ENCODE data around the gene STK32C.
"Not testable (repeated sequence)": the region's sequence is repeated elsewhere in the genome, so short reads cannot be mapped to it uniquely, and the experiment has no call there.

STK32C gene

DNA sequence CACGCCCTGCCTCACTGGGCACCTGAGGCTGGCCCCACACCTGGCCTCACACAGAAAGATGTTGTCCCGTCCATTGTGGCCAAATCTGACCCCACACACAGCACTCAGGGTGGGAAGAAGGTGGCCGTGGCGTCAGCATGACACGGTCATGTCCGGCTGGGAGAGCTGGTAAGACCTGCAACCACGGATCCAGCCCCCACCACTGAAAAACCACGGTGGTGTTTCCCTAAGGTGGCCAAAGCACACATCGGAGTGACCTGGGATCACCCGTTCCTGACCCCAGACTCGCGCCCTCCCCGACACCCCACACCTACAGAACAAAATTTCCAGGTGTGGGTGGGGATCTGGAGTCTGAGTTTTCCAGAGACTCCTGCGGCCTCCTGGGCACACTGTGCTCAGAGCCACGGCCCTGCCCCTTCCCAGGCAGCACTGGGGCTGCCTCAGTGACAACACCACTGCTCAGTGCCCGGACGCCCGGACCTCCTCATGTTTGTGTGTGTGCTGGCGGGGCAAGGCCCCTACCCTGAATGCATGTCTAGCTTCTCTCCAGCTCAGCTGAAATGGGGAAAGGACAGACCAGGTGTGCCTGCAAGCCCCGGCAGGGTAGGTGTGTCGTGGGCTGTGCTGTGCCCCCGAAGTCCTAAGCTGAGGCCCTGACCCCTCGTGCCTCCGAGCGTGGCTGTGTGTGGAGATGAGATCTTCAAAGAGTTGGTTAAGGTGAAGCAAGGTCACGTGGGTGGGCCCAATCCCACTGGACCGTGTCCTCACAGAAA, 36.1 kb downstream of the STK32C start:
- DNase-seq (ENCODE audit: extremely low spot score, insufficient read length, low read depth) (no peak), FAIRE-seq (no peak)

DNA sequence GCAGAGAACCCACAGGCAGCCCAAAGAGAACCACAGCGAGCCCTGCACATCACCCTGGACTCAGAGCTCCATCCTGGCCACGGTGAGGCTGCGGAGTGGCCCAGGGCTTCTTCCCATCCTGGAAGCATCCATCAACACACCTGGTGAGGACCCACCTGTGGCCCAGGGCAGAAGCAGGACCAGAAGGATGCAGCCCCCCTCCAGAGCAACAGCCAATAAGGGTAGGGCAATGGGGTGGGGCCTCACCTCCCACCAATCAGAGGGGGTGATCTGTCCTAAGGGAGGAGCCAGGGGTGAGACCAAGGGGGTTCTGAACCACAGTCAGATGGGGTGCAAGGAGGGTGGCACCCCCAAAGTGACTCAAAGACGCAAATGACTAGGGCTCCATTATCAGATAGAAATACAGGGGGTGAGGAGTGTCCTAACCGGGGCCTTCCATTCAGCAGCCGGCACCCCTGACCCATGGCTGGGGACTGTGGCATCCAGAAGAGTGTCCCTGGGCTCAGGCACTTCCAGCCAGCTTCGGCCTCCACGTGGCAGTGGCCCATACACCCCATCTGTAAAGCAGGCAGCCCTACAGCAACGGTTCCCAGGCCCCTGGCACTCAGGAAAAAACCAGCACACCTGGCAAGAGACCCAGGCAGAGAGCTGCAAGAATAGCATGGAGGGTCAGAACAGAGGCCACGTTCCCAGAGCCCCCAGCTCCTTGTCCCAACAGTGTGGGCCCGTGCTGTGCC, 36.9 kb downstream of the STK32C start:
- FAIRE-seq (no peak), DNase-seq (ENCODE audit: extremely low spot score, insufficient read length, low read depth) (no peak)

DNA sequence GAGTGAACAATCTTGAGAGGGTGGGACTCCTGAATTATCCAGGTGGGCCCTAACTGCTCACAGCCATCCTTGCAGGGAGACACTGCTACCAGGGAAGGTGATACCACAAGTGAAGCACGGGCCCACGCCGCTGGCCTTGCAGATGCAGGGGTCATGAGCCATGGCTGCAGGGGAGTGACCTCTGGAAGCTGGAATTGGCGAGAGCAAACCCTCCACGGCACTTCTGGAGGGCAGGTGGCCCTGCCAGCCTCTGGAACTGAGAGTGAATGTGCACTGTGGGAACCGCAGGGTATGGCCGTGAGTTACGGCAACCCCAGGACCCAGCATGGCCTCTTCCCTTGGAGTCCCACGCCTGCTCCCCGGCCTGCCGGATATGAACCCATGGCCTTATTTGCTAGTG, 37.5 kb downstream of the STK32C start:
- no peak for FAIRE-seq
- DNase-seq (ENCODE audit: extremely low spot score, insufficient read length, low read depth): no peak

DNA sequence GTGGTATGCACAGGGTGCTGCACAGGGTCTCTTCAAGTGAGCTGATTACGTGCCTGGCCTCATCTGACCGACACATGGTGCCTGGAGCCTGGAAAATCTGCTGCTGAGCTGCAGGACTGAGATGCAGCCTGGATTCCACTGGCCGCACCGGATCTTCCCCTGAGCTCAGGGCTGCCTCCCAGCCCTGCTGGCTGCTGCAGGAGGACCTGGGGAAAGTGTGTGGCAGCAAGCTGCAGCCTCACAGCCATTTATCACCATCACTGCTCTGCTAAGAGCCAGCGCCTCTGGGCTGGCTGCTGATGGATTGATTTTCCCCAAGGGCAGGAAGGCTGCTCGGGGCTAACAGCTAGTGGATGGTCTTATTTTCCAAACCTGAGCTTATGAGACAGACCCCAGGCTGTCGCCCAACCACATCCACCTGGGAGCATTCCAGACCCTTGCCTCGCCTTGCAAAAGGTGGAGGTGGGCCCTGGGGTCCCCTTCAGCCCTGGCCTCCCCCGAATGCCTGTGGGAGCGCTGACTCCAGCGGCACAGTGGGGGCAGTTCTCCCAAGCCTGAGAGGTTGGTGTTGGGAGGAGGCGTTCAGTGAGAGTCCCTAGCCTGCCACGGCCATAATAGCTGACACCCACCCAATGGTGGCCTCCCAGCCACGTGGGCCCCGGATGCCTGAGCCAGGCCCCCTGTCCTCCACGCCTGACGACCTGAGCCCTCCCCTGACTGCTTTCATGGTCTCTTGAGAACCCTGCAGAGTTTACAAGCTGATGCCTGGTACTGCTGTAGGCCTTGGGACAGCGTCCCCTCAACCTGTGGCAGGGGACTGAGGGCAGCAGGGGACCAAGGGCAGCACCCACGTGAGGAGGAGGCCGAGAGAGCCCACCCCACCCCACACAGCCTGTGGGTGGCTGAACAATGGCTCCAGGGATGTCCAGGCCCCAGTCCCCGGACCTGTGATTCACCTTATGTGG, 38.2 kb downstream of the STK32C start:
- FAIRE-seq: no peak
- DNase-seq (ENCODE audit: extremely low spot score, insufficient read length, low read depth): no peak

DNA sequence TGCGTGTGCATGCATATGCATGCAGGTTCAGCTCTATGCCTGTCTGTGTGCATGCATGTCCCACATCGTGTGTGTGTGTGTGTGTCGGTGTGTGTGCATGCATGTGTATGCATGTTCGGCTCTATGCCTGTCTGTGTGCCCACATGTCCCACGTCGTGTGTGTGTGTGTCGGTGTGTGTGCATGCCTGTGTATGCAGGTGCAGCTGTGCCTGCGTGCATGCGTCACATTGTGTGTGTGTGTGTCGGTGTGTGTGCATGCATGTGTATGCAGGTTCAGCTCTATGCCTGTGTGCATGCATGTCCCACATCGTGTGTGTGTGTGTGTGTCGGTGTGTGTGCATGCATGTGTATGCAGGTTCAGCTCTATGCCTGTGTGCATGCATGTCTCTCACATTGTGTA, 39.8 kb downstream of the STK32C start:
- FAIRE-seq; DNase-seq (ENCODE audit: extremely low spot score, insufficient read length, low read depth): not testable (repeated sequence)

DNA sequence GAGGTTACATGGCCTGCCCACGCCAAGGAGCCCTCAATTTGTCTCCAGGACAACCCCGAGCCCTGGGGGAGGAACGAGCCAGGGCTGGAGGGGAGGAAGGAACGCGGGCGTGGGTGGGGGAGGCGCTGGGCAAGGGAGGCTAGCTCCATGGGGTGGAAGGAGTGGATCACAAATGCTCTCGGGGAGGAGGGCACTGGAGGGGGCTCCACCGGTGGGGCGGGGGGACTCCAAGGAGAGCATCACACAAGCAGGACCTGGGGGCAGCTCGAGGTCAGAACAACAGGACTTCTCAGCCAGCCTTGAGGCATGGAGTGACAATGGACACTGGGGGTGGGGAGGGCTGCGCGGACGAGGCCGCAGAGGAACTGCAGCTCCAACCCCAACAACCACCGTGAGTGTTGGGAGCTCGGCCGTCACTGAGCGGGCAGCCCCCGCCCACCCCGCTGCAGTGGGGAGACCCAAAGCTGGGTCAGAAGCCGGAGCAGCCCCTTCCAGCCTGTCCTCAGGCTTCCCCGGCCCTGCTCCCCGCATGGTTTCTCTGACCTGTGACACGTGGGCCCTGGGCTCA, 41.1 kb downstream of the STK32C start:
- no peak for FAIRE-seq

DNA sequence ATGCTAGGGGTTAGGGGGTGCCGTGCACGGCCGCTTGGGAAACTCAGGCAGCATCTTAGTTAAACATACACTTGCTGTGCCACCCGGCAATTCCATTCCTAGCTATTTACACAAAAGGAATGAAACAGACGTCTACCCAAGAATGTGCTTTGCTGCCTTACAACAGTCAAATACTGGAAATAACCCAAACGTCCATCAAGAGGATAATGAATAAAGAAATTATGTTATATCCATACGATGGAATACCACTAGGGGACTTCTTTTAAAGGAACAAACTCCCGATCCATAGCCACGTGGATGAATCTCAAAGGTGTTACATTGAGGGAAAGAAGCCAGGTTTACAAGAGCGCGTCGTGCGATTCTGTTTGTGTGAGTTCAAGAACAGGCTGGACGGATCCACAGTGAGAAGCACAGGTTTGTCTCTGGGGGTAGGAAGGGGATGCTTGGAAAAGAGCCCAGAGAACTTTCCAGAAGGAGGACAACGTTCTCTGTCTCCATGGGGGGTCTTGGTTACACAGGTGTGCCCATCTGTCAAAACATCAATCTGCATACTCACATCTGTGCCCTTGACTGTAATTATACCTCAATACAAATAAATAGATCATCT, 41.8 kb downstream of the STK32C start:
- no peak for FAIRE-seq
- no peak for DNase-seq (ENCODE audit: extremely low spot score, insufficient read length, low read depth)

More for the DNA sequence above, 41.1 kb downstream of the STK32C start:
- no peak for DNase-seq (ENCODE audit: extremely low spot score, insufficient read length, low read depth)

DNA sequence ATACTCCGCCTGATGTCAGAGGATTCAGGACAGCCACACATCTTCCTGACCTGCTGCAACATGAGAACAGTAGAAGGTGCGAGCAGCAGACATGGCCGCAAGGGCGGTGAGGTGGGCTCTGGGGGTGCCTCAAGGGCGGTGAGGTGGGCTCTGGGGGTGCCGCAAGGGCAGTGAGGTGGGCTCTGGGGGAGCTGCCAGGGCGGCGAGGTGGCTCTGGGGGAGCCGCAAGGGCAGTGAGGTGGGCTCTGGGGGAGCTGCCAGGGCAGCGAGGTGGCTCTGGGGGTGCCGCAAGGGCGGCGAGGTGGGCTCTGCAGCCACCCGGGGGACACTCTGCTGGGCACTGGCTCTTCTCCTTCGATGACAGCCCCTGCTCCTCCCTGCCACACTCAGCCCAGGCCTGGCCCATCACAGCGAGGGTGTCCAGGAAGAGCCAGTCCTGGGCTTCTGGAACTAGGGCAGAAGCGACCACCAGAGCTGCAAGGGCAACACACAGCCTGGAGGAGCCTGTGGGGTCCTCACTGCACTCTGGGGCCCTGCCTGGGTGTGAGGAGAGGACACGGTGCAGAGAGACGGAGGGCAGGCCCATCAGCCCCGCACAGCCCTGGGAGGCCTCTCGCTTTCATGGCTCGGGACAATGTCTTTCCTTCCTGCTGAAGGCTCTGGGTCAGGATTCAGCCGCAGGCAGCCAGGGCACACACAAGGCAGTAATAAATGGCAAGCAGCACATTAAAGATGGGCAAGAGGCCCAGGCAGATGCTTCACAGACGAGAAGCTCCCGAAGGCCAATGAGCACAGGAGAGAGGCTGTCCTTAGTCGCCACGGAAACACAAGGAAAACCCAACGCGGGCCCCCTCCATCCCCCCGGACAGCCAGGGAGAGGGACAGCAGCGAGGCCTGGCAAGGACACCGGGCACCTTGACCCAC, 42.5 kb downstream of the STK32C start:
- DNase-seq (ENCODE audit: extremely low spot score, insufficient read length, low read depth): no peak
- FAIRE-seq: no peak

DNA sequence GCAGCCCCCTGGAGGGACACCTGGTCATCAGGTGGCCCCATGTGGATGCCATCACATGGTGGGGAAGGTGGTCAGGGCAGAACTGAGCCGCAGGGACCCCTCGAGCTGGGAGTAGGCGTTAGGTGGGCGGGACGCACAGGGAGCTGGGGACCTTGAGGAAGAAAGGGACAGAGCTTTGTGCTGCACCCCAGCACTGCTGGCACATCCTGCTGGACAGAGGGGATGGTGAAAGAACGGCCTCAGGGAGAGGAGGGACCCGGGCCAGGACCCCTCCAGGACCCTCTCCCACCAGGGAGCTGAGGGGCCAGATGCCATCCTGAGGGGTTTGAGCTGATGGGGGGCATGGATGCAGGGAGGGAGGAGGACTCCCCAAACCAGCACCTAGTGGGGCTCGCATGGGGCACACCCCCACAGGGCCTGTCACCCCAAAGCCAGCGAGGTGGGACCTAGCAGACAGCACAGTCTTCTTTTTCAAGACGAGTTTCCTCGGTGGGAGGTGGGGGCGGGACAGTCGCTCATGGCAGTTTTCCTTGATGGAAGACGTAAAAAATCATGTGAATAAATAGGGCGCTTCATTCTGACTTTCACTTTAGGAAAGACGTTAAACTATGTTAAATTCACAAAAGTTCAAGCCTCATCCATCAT, 43.3 kb downstream of the STK32C start:
- FAIRE-seq: no peak
- DNase-seq (ENCODE audit: extremely low spot score, insufficient read length, low read depth): no peak

DNA sequence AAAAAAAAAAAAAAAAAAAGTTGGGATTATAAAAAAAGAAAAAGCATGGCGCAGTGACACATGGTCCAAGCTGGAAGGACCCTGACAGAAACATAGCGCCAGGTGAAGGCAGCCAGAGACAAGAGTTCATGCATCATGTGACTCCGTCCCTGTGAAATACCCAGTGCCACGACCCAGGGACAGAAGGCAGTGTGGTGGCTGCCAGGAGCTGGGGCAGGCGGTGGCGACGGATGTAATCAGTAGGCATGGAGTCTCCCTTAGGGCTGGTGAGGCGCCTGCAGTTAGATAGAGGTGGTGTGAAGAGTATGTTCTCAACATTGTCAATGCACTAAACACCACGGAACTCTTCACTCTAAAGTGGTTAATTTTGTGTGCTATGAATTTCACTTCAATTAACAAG, 43.9 kb downstream of the STK32C start:
- DNase-seq (ENCODE audit: extremely low spot score, insufficient read length, low read depth): no peak
- no peak for FAIRE-seq

DNA sequence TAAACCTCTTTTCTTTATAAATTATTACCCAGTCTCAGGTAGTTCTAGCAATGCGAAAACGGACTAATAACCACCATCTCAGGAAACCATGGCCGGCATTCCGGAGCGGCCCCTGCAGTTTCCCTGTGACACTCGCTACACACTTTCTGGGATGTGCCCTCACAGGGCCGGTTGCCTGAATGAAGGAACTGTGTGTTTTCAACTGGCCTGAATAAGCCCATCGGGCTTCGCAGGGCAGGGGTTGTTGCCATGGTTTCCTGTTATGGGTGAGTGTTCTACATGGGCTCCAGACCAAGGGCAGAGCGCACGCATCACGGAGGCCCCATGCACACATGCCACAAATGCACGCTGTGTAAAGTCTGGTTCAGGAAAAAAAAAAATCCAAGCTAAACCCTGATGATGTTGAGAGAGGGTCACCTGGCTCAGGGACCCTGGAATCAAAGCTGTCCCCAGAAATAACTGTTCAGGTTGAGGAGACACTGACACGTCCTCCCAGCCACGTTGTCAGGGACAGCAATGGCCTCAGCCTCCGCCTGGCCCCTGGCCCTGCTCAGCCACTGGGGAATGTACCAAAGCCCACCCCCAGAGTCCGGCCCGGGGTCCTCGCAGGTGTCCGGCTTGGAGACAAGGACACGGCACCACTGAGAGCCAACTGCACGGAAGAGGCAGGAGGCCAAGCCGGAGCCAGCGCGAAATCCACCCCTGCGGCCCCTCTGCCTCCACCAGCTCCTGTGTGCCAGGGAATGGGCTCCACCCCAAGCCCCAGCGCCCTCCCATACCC, 47.9 kb downstream of the STK32C start:
- FAIRE-seq (no peak), DNase-seq (ENCODE audit: extremely low spot score, insufficient read length, low read depth) (no peak)

DNA sequence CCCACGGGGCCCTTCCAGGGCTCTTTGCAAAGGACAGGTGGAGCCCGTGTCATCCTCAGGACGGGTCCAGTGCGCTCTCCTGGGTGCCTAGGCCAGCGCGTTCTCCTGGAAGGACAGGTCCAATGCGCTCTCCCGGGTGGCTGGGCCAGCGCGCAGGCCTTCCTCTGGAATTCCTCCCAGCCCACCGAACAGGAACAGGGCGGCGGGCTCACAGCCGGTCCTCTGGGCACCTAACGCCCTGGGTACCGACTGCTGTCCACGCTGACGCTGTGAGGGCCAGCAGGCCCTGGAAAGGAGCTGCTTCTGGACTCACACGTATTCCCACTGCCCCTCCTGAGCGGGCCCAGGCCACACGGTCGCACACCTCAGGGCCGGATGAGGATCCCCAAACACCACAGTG, 49.3 kb downstream of the STK32C start:
- DNase-seq (ENCODE audit: extremely low spot score, insufficient read length, low read depth) (no peak), FAIRE-seq (no peak)

DNA sequence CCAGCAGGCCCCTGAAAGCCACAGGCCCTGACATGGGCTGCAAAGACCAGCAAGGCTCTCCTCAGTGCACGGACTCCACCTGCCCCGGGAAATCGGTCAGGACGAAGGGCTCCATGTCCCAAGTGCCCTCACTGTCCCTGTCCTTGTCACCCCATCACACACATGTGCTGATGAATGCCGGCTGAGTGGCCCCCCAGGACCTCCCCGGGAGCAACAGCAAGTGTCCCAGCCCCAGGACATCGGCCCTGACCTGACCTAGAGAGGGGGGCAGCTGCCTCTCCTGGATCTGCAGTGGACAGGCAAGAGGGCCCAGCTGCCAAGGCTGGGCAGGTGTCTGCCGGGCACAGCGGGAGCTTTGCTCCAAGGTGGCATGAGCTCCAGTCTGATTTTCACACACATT, 49.8 kb downstream of the STK32C start:
- FAIRE-seq (no peak), DNase-seq (ENCODE audit: extremely low spot score, insufficient read length, low read depth) (no peak)

DNA sequence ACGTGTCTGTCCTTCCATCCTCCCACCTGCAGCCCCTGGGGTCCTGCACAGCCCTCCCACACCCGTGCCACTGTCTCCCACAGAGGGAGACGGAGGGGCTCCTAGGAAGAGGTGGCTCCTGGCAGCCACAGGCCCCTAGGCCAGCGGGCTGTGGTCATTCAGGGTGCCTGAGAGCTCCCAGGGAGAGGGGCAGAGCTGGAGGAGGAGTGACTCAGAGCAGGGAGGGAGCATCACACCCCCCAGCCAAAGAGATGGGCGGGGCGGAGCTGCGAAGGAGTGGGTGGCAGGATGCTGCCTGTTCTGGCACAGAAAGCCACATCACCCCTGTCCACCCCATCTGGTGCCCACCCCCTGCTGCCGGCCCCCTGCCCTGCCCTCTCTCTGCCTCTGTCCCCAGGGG, 50.5 kb downstream of the STK32C start:
- DNase-seq (ENCODE audit: extremely low spot score, insufficient read length, low read depth): no peak
- no peak for FAIRE-seq

DNA sequence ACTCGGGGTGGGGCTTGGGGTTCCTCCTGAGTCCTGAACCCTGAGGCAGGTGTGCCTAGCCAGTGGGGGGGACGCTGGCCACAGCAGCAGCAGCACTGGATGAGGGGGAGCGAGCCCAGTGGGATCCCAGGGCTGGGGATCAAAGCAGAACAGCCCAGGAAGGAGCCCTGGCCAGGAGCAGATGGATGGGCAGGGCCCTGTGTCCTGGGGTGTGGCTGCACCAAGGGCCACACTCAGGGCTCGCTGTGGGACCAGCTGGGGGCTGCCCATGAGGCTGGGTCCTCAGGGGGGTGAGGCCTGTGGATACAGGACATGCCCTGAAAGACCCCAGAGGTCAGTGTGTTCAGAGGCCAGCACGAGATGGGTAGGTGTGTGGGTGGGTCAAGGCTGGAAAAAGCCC, 50.9 kb downstream of the STK32C start:
- FAIRE-seq (no peak), DNase-seq (ENCODE audit: extremely low spot score, insufficient read length, low read depth) (no peak)

DNA sequence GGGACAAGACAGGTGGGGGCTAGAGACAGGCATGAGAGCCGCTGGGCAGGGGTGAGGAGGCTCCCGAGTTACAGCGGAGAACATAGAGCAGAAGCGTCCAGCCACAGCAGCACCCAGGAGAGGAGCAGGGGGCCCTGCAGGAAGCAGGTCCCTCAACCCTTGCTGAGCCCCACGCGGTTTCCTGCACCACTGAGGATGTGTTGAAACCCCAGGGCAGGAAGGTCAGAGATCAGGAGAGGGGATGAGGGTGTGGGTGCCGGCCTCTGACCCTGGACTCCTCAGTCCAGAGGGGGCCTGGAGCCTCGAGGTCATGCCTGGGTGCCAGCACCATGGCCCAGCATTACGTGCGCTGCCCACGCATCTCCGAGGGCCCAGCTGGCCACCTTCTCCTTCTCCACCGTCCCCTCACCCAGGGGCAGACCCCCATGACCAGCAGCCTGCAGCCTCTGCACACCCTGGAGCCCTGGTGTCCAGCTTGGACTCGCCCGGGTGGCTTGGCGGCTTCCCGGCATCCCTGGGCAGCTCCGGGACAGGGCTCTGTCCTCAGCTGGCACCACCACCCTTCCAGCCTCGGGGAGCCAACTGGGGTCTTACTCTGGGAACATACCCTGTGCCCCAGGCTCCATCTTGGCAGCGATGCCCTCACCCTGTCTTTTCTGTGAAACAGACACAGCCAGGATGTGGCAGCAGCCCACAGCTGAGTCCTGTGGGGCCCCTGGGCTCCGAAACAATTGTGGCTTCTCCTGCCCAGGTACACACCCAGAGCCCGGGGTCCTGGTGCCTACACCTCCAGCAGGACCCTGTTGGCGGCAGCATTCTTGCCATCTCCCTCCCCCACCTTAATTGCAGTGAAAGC, 52.0 kb downstream of the STK32C start:
- no peak for DNase-seq (ENCODE audit: extremely low spot score, insufficient read length, low read depth)

DNA sequence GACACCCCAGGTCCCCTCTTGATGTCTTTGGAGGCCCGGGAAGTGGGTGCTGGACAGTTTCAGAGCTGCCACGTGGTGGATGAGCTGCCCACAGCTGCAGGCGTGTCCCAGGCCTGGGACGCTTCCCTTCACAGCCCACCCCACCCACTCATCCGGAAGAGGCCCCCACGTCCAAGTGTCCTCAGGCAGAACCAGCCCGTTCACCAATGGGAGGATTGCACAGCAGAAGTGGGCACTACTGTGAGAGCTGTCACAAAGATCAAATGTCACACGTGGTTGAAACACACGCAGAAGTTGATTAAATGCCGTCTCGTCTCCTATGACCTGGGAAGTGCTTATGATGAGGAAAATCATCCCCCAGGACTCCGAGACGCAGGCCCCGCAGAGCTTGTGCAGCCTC, 52.9 kb downstream of the STK32C start:
- DNase-seq (ENCODE audit: extremely low spot score, insufficient read length, low read depth): no peak
- no peak for FAIRE-seq

More for the DNA sequence above, 52.0 kb downstream of the STK32C start:
- no peak for FAIRE-seq

Measured in GM18507 (cell line).